ENCODE data around the gene KLHDC2.
"Not testable (repeated sequence)": the region's sequence is repeated elsewhere in the genome, so short reads cannot be mapped to it uniquely, and the experiment has no call there.

Gene KLHDC2, protein sequence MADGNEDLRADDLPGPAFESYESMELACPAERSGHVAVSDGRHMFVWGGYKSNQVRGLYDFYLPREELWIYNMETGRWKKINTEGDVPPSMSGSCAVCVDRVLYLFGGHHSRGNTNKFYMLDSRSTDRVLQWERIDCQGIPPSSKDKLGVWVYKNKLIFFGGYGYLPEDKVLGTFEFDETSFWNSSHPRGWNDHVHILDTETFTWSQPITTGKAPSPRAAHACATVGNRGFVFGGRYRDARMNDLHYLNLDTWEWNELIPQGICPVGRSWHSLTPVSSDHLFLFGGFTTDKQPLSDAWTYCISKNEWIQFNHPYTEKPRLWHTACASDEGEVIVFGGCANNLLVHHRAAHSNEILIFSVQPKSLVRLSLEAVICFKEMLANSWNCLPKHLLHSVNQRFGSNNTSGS
- total RNA-seq: 5.4 to 27.6 (median 19.2) reads per million in 17 experiments

- peak; percentile 92 to 97 (median 96) for DNase-seq
These were observed at the start of gene KLHDC2 for GRCh38 chr14:49767571-49768300. KLHDC2 (plus strand) TSS chr14:49768153; CDS start chr14:49768469, 316 bp downstream.

- DNase-seq: no peak
These were observed 47.2 kb upstream of the KLHDC2 start for GRCh38 chr14:49720744-49721143.

DNA sequence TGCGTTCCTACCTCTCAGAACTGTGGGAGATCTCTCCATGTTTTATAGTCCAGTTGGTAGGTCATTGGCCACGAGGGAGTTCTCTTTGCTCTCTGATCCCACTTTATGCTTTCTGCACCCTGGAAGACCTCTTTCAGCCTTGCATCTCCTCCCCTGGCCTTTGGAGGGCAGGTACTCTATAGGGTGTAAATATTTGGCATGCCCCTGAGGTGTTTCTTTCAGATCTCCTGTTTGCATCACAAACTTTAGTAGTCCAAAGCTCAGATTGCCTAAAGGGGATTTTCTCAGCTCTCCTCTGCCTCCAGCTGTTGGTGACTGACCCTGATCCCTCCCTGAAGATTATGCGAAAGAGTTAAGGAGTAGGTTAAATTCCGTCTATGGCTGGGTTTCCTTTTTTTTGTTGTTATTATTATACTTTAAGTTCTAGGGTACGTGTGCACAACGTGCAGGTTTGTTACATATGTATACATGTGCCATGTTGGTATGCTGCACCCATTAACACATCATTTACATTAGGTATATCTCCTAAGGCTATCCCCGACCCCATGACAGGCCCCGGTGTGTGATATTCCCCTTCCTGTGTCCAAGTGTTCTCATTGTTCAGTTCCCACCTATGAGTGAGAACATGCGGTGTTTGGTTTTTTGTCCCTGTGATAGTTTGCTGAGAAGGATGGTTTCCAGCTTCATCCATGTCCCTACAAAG, 46.1 kb upstream of the KLHDC2 start:
- not testable (repeated sequence) for DNase-seq

DNA sequence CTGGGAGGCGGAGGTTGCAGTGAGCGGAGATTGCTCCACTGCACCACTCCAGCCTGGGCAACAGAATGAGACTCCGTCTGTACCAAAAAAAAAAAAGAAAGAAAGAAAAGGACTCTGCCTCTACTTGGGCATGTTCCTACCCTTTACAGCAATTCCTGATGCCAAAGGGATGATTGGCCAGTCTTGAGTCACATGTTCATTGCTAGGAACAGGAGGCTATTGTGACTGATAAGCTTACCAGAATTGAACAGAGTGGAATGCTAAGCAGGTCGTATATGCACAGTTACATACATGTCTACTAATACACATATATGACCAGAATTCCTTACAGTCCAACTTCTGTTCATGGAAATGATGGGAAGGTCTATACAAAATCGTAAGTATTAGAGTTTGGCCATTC, 40.8 kb upstream of the KLHDC2 start:
- DNase-seq: no peak

DNA sequence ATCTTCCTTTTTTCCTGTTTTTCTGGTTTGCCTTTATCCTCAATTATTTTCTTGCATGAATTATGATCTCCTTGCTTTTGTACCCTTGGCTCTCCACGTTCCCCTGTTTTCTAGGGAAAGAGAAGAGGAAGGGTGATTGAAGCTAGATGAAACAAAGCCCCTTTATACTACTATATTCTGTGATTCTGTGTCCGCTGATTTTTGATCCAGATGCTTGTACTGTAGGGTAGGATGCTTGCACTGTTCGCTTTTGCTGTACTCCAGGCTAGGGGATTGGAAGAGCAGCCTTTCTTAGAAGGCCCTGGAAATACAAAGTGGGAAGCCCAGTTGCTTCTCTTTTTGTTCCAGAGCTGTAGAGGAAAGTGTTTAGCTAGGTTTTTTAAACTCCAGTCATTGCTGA, 35.1 kb upstream of the KLHDC2 start:
- DNase-seq: no peak

DNA sequence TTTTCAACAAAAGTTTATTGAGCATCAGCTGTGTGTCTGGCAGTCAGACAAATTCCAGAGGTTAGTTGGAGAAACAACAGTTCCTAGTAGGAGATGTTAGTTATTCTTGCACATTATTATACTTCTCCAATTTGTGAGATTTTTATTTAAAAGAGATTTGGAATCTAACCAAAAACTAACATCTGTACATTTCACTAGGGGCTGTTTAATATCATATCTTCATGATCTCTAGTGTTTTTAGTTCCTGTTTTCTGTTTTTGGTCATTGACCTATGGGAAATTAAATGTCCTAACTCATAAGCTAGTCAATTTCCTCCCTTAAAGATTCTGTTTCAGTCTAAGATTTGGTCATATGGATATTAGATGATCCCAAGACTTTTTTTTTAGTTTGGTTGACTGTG, 34.1 kb upstream of the KLHDC2 start:
- DNase-seq: no peak

DNA sequence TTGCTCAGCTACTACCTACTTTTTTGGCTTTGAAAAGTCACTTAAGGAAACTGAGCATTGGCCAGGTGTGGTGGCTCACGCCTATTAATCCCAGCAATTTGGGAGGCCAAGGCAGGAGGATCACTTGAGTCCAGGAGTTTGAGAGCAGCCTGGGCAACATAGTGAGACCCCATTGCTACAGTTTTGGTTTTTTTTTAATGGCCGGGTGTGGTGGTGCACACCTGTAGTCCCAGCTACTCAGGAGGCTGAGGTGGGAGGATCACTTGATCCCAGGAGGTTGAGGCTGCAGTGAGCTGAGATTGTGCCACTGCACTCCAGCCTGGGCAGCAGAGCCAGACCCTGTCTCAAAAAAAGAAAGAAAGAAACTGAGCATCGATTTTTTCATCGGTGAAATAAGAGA, 32.3 kb upstream of the KLHDC2 start:
- DNase-seq: not testable (repeated sequence)

GRCh38 chr14:49745191-49745590, 22.8 kb upstream of the KLHDC2 start:
- DNase-seq: no peak

GRCh38 chr14:49746476-49746875, 21.5 kb upstream of the KLHDC2 start:
- not testable (repeated sequence) for DNase-seq

- no peak for DNase-seq
These were observed 13.3 kb upstream of the KLHDC2 start for GRCh38 chr14:49754570-49755097.

DNA sequence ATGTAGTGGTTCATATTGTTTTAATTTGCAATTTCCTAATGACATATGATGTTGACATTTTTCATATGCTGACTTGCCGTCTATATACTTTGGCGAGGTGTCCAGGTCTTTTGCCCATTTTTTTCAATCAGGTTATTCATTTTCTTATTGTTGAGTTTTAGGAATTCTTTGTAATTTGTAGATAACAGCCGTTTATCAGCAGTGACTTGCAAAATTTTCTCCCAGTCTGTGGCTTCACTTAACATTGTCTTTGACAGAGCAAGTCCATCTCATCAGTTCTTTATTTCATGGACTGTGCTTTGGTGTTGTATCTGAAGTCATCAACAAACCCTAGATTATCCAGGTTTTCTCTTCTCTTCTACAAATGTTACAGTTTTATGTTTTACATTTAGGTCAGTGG, 12.6 kb upstream of the KLHDC2 start:
- DNase-seq: no peak

GRCh38 chr14:49761839-49762551, 6.0 kb upstream of the KLHDC2 start:
- DNase-seq: no peak

GRCh38 chr14:49766839-49767238, 1.1 kb upstream of the KLHDC2 start:
- peak in 3 of 4 experiments; percentile 11 to 20 (median 18) for DNase-seq

GRCh38 chr14:49767270-49767570, 733 bp upstream of the KLHDC2 start:
- no peak for DNase-seq

DNA sequence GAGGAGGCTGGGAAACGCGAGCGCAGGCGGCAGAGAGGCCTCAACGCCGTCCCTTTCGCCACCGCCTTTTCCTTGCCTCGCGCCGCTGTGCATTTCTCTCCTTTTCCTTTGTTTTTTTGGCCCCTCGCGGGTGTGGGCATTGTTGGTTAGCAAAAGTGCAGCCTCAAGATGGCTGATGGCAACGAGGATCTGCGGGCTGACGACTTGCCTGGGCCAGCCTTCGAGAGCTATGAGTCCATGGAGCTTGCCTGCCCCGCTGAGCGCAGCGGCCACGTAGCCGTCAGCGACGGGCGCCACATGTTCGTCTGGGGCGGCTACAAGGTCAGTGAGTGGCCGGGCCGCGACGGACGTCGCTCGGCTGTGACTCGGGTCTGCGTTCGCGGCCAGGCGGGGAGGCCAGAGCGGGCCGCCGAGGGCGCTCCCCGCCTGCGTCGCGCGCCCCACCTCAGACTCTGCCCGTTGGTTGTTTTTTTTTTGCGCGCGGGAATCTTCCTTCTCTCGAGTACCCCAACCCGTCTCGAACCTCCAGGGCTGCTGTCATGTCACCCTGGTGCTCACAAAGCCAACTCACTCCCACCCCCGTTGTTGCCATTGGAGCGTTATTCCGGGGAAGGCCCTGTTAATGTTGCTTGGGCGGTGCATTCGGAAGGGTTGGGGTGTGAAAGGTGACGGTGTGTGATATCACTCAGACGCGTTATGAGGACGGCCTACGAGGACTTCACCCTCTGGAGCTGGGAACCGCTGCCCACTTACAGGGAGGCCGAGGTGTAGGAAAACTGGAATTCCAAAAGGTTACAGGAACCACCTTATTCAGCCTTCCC, 558 bp downstream of the KLHDC2 start:
- DNase-seq: peak; percentile 68 to 82 (median 75)

DNA sequence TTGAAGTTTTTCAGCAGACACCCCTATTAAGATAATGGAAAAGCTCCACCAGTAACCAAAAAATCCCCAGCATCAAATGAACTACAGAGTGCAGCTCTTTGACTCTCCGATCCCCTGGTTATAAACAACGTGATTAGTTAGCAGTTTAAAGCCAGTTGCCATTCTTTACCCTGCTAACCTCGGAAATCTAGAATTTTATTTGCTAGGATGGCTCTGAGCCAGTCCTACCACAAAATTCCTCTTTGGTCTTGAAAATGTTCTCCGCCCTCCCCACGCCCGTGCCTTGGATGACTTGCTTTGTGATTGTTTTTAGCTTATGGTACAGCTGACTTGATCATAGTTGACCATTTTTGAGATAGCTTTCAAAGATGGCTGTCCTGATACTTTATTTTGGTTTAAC, 1.2 kb downstream of the KLHDC2 start:
- DNase-seq: peak in 3 of 4 experiments; percentile 10 to 18 (median 10)

DNA sequence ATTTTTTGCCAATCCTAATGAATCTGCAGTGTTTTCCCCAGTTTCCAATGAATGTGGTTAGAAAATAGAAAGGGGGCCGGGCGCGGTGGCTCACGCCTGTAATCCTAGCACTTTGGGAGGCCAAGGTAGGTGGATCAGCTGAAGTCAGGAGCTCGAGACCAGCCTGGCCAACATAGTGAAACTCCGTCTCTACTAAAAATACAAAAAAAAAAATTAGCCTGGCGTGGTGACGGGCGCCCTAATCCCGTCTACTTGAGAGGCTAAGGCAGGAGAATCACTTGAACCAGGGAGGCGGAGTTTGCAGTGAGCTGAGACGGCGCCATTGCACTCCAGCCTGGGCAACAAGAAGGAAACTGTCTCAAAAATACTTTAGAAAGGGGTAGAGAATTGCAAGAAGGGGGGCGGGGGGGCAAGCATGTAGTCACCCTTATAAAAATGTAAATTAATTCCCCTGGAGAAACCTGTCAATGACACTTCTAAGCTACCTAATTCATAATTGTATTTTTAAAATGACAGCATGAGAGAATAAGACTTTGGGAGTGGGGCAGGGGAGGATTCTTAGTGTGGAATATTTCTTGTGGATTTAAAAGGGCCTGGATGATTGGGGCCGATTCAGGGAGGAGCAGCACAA, 1.7 kb downstream of the KLHDC2 start:
- DNase-seq: no peak

DNA sequence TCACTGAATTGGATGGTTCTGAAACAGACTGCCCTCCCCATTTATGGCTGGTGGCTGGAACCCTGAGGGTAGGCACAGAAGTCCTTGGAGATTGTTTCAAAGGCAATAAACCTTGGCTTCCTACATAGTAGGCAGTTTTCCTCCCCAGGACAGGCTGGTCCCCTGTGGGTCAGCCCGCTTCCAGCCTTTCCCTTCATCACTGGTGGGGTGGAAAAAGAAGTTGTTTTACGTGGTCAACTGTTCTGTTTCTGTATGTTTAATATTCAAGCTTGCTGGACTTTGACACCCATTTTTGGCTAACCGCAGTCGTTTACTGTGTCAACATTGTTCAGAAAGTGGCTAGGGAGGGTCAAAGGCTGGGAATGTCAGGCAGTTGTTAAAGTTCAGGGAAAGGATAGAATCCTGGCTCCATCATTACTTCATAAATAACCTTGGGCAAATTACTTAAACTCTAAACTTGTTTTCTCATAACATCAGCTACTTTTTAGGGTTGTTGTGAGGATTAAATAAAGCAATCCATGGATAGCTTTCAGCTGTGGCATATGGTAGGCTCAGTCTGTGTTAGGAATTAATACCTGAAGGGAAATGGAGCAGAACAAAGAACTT, 2.4 kb downstream of the KLHDC2 start:
- DNase-seq: no peak

DNA sequence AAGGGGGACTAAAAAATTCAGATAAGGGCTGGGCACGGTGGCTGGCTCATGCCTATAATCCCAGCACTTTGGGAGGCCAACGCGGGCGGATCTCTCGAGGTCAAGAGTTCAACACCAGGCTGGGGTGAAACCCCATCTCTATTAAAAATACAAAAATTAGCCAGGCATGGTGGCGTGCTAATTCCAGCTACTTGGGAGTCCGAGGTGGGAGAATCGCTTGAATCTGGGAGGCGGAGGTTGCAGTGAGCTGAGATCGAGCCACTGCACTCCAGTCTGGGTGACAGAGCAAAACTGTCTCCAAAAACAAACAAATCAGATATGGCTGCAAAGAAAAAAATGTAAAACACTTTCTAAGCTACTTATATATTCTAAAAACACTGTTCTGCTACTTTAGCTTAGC, 3.7 kb downstream of the KLHDC2 start:
- not testable (repeated sequence) for DNase-seq

GRCh38 chr14:49774106-49774505, 6.2 kb downstream of the KLHDC2 start:
- no peak for DNase-seq

DNA sequence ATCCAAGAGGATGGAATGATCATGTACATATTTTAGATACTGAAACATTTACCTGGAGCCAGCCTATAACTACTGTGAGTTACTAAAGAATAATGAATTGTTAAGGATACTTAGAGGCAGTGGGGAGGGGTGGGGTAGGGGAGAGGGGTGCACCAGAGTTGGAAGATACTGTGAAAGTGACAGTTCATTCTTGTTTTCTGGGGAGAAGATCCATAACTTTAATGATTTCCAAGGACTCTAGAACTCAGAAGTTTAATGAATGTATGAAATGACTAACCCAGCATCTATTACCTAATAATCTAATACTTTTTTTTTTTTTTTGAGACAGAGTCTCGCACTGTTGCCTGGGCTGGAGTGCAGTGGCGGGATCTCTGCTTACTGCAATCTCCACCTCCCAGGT, 10.5 kb downstream of the KLHDC2 start:
- no peak for DNase-seq
